ENCODE results near the gene BRD2. TPM values are rescaled to one million over a fixed set of nuclear protein-coding genes. Genes with fewer than 3 reads are reported as not detected.

Gene BRD2
- total RNA-seq, 1 experiment from 2014 or later: 222 TPM

DNA sequence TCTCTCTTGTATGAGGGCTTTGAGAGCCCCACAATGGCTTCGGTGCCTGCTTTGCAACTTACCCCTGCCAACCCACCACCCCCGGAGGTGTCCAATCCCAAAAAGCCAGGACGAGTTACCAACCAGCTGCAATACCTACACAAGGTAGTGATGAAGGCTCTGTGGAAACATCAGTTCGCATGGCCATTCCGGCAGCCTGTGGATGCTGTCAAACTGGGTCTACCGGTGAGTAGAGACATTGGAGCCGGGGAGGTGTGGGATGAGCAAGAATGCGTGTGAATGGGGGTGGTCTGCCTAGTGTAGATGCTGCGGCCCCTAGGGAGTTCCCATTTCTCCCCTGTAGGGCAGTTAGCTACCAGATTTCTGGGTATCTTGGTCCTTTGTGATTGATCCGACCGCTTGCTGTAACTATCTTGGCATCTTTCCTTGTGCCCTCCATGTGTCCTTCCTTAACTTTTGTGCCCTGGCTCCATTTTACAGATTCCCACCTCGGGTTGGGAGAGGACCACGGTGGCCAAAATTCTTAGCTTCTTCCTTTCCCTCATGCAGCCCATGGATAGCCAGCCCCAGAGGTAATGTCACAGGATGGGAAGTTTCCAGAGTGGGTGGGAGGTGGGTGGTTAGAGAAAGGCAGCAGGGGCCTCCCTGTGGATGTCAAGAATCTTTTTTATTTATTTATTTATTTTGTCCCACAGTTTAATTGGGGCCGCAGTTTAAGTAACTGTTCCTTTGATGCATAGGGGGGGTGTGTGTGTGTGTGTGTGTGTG is 6.3 kb downstream of the BRD2 start:
- ChIA-PET POLR2A (interaction anchor here (0.8 to 0.9 kb wide), 2 partner anchors 10 to 303 kb away, joined by 3 read pairs; partner anchors contain the start of gene B3GALT4), CTCF (interaction anchor here (0.6 to 11.8 kb wide), 4 partner anchors 10 to 136 kb away, joined by 3 to 121 read pairs (median 6); partner anchors contain the start of genes HLA-DMA and TAP2)
- no peaks in the 10 kb centered on the region for H3K9me3 Mint-ChIP-seq
- no peak for ATAC-seq
- TF ChIP-seq, protein P1, sequence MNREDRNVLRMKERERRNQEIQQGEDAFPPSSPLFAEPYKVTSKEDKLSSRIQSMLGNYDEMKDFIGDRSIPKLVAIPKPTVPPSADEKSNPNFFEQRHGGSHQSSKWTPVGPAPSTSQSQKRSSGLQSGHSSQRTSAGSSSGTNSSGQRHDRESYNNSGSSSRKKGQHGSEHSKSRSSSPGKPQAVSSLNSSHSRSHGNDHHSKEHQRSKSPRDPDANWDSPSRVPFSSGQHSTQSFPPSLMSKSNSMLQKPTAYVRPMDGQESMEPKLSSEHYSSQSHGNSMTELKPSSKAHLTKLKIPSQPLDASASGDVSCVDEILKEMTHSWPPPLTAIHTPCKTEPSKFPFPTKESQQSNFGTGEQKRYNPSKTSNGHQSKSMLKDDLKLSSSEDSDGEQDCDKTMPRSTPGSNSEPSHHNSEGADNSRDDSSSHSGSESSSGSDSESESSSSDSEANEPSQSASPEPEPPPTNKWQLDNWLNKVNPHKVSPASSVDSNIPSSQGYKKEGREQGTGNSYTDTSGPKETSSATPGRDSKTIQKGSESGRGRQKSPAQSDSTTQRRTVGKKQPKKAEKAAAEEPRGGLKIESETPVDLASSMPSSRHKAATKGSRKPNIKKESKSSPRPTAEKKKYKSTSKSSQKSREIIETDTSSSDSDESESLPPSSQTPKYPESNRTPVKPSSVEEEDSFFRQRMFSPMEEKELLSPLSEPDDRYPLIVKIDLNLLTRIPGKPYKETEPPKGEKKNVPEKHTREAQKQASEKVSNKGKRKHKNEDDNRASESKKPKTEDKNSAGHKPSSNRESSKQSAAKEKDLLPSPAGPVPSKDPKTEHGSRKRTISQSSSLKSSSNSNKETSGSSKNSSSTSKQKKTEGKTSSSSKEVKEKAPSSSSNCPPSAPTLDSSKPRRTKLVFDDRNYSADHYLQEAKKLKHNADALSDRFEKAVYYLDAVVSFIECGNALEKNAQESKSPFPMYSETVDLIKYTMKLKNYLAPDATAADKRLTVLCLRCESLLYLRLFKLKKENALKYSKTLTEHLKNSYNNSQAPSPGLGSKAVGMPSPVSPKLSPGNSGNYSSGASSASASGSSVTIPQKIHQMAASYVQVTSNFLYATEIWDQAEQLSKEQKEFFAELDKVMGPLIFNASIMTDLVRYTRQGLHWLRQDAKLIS (CRISPR knock-in tag; IDR thresholded peaks at IDR 0.05; ENCODE audit: borderline replicate concordance): no peak
- no peak for TF ChIP-seq MXD4 (CRISPR knock-in tag; IDR thresholded peaks at IDR 0.05; ENCODE audit: borderline replicate concordance)
- TF ChIP-seq ZNF671 (CRISPR knock-in tag; IDR thresholded peaks at IDR 0.05): no peak
- no peak for TF ChIP-seq ZNF423 (CRISPR knock-in tag; IDR thresholded peaks at IDR 0.05)
- TF ChIP-seq, protein P2, sequence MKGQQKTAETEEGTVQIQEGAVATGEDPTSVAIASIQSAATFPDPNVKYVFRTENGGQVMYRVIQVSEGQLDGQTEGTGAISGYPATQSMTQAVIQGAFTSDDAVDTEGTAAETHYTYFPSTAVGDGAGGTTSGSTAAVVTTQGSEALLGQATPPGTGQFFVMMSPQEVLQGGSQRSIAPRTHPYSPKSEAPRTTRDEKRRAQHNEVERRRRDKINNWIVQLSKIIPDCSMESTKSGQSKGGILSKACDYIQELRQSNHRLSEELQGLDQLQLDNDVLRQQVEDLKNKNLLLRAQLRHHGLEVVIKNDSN (CRISPR knock-in tag; IDR thresholded peaks at IDR 0.05): no peak
- TF ChIP-seq ATF1 (CRISPR knock-in tag; IDR thresholded peaks at IDR 0.05): no peak
- TF ChIP-seq, protein P3, sequence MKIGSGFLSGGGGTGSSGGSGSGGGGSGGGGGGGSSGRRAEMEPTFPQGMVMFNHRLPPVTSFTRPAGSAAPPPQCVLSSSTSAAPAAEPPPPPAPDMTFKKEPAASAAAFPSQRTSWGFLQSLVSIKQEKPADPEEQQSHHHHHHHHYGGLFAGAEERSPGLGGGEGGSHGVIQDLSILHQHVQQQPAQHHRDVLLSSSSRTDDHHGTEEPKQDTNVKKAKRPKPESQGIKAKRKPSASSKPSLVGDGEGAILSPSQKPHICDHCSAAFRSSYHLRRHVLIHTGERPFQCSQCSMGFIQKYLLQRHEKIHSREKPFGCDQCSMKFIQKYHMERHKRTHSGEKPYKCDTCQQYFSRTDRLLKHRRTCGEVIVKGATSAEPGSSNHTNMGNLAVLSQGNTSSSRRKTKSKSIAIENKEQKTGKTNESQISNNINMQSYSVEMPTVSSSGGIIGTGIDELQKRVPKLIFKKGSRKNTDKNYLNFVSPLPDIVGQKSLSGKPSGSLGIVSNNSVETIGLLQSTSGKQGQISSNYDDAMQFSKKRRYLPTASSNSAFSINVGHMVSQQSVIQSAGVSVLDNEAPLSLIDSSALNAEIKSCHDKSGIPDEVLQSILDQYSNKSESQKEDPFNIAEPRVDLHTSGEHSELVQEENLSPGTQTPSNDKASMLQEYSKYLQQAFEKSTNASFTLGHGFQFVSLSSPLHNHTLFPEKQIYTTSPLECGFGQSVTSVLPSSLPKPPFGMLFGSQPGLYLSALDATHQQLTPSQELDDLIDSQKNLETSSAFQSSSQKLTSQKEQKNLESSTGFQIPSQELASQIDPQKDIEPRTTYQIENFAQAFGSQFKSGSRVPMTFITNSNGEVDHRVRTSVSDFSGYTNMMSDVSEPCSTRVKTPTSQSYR (CRISPR knock-in tag; IDR thresholded peaks at IDR 0.05): no peak
- no peak for TF ChIP-seq NR1H2 (CRISPR knock-in tag; IDR thresholded peaks at IDR 0.05)
- TF ChIP-seq, protein P4, sequence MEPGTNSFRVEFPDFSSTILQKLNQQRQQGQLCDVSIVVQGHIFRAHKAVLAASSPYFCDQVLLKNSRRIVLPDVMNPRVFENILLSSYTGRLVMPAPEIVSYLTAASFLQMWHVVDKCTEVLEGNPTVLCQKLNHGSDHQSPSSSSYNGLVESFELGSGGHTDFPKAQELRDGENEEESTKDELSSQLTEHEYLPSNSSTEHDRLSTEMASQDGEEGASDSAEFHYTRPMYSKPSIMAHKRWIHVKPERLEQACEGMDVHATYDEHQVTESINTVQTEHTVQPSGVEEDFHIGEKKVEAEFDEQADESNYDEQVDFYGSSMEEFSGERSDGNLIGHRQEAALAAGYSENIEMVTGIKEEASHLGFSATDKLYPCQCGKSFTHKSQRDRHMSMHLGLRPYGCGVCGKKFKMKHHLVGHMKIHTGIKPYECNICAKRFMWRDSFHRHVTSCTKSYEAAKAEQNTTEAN (CRISPR knock-in tag; IDR thresholded peaks at IDR 0.05): no peak
- TF ChIP-seq GTF2I (CRISPR knock-in tag; conservative IDR thresholded peaks at IDR 0.05): no peak
- TF ChIP-seq, protein P5, sequence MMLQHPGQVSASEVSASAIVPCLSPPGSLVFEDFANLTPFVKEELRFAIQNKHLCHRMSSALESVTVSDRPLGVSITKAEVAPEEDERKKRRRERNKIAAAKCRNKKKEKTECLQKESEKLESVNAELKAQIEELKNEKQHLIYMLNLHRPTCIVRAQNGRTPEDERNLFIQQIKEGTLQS (CRISPR knock-in tag; conservative IDR thresholded peaks at IDR 0.05): no peak
- TF ChIP-seq, protein P6, sequence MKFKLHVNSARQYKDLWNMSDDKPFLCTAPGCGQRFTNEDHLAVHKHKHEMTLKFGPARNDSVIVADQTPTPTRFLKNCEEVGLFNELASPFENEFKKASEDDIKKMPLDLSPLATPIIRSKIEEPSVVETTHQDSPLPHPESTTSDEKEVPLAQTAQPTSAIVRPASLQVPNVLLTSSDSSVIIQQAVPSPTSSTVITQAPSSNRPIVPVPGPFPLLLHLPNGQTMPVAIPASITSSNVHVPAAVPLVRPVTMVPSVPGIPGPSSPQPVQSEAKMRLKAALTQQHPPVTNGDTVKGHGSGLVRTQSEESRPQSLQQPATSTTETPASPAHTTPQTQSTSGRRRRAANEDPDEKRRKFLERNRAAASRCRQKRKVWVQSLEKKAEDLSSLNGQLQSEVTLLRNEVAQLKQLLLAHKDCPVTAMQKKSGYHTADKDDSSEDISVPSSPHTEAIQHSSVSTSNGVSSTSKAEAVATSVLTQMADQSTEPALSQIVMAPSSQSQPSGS (CRISPR knock-in tag; IDR thresholded peaks at IDR 0.05; ENCODE audit: borderline replicate concordance, low read depth): no peak
- TF ChIP-seq ZNF138 (CRISPR knock-in tag; conservative IDR thresholded peaks at IDR 0.05): no peak
- no peak for TF ChIP-seq ETV6 (CRISPR knock-in tag; IDR thresholded peaks at IDR 0.05)
- TF ChIP-seq CREB1 (CRISPR knock-in tag; IDR thresholded peaks at IDR 0.05): no peak
- TF ChIP-seq, protein P7, sequence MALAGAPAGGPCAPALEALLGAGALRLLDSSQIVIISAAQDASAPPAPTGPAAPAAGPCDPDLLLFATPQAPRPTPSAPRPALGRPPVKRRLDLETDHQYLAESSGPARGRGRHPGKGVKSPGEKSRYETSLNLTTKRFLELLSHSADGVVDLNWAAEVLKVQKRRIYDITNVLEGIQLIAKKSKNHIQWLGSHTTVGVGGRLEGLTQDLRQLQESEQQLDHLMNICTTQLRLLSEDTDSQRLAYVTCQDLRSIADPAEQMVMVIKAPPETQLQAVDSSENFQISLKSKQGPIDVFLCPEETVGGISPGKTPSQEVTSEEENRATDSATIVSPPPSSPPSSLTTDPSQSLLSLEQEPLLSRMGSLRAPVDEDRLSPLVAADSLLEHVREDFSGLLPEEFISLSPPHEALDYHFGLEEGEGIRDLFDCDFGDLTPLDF (CRISPR knock-in tag; IDR thresholded peaks at IDR 0.05): no peak
- TF ChIP-seq, protein P8, sequence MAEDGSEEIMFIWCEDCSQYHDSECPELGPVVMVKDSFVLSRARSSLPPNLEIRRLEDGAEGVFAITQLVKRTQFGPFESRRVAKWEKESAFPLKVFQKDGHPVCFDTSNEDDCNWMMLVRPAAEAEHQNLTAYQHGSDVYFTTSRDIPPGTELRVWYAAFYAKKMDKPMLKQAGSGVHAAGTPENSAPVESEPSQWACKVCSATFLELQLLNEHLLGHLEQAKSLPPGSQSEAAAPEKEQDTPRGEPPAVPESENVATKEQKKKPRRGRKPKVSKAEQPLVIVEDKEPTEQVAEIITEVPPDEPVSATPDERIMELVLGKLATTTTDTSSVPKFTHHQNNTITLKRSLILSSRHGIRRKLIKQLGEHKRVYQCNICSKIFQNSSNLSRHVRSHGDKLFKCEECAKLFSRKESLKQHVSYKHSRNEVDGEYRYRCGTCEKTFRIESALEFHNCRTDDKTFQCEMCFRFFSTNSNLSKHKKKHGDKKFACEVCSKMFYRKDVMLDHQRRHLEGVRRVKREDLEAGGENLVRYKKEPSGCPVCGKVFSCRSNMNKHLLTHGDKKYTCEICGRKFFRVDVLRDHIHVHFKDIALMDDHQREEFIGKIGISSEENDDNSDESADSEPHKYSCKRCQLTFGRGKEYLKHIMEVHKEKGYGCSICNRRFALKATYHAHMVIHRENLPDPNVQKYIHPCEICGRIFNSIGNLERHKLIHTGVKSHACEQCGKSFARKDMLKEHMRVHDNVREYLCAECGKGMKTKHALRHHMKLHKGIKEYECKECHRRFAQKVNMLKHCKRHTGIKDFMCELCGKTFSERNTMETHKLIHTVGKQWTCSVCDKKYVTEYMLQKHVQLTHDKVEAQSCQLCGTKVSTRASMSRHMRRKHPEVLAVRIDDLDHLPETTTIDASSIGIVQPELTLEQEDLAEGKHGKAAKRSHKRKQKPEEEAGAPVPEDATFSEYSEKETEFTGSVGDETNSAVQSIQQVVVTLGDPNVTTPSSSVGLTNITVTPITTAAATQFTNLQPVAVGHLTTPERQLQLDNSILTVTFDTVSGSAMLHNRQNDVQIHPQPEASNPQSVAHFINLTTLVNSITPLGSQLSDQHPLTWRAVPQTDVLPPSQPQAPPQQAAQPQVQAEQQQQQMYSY (CRISPR knock-in tag; IDR thresholded peaks at IDR 0.05): no peak
- TF ChIP-seq SOX15 (CRISPR knock-in tag; IDR thresholded peaks at IDR 0.05): no peak
- peak overlapping the region; percentile 98 for H3K4me3 Mint-ChIP-seq
- H3K4me1 Mint-ChIP-seq: peaks cover 43% of the 10 kb centered on the region
- H3K27ac Mint-ChIP-seq: no peak overlapping the region
- DNase-seq (ENCODE audit: low spot score): no peak
- H3K36me3 Mint-ChIP-seq: peaks cover 92% of the 10 kb centered on the region
- peaks cover 4% of the 10 kb centered on the region; the same call in 1 of the 2 replicates for H3K27me3 Mint-ChIP-seq (ENCODE audit: low read depth)

All from WTC11 (cell line).